ENCODE data around the gene RNF227.

DNA sequence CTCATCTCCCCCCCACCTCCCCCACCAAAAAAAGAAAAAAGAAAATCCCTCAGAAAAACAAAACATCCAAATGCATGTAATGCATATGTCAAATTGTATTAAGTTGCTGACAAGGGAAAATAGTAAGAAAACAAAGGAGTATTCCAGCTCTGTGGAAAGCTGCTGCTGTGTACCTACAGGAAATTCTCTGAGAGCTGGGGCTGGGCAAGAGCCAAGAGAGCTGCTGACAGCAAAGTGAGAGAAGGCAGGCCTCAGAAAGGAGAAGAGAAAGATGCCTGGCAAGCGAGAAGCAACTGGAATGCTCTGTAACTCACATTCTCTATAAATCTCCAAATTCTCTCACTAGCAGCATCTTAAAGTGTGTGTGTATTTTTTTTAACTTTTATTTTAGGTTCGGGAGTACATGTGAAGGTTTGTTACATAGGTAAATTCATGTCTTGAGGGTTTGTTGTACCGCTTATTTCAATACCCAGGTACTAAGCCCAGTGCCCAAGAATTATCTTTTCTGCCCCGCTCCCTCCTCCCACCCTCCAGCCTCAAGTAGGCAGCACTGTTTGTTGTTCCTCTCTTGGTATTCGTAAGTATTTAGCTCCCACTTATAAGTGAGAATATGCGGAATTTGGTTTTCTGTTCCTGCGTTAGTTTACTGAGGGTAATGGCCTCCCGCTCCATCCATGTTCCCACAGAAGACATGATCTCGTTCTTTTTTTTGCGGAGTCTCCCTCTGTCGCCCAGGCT lies 40.3 kb upstream of the RNF227 start:
- TF ChIP-seq, protein P1, sequence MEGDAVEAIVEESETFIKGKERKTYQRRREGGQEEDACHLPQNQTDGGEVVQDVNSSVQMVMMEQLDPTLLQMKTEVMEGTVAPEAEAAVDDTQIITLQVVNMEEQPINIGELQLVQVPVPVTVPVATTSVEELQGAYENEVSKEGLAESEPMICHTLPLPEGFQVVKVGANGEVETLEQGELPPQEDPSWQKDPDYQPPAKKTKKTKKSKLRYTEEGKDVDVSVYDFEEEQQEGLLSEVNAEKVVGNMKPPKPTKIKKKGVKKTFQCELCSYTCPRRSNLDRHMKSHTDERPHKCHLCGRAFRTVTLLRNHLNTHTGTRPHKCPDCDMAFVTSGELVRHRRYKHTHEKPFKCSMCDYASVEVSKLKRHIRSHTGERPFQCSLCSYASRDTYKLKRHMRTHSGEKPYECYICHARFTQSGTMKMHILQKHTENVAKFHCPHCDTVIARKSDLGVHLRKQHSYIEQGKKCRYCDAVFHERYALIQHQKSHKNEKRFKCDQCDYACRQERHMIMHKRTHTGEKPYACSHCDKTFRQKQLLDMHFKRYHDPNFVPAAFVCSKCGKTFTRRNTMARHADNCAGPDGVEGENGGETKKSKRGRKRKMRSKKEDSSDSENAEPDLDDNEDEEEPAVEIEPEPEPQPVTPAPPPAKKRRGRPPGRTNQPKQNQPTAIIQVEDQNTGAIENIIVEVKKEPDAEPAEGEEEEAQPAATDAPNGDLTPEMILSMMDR (IDR thresholded peaks at IDR 0.05; ENCODE audit: low read depth, low read length), result no peak
- no peak for TF ChIP-seq POLR2A (IDR thresholded peaks at IDR 0.05; ENCODE audit: extremely low read depth, insufficient read length)

Data from NB4 (cell line).